BLaER1 (cell line): Measurements from ENCODE around the gene ACIN1.
A peak's percentile ranks its signal among the peaks of the same experiment; 100 is the strongest.

Experiments
- H3K27ac ChIP-seq: shearing (Covaris generic); formaldehyde crosslinking; 2 replicates; pipeline ENCODE4 v1.8.1; 2022
- H3K27me3 ChIP-seq: shearing (Covaris generic); formaldehyde crosslinking; 2 replicates; pipeline ENCODE4 v1.8.1; 2022
- H3K36me3 ChIP-seq: shearing (Covaris generic); formaldehyde crosslinking; 2 replicates; pipeline ENCODE4 v1.8.1; 2022
- H3K4me1 ChIP-seq: shearing (Covaris generic); formaldehyde crosslinking; 2 replicates; pipeline ENCODE4 v1.8.1; 2022
- H3K4me2 ChIP-seq: shearing (Covaris generic); formaldehyde crosslinking; 2 replicates; pipeline ENCODE4 v1.8.1; 2022
- H3K4me3 ChIP-seq: shearing (Covaris generic); formaldehyde crosslinking; 2 replicates; pipeline ENCODE4 v1.8.1; 2022
- H3K9ac ChIP-seq: shearing (Covaris generic); formaldehyde crosslinking; 2 replicates; pipeline ENCODE4 v1.8.1; 2022
- H3K9me3 ChIP-seq: shearing (Covaris generic); formaldehyde crosslinking; 2 replicates; pipeline ENCODE4 v1.8.1; 2022
- H4K20me1 ChIP-seq: shearing (Covaris generic); formaldehyde crosslinking; 2 replicates; pipeline ENCODE4 v1.8.1; 2022
- Cebpa-rat ChIP-seq: shearing (Covaris generic); IDR thresholded peaks from 2 replicates; pipeline ENCODE4 v1.8.1; 2022

The ACIN1 gene

GRCh38 chr14:23094666-23095195, at the start of gene ACIN1:
ACIN1 (minus strand) TSS chr14:23095136; CDS start chr14:23095112, 24 bp downstream.
- peaks cover 76% of the 10 kb centered on the region for H4K20me1 ChIP-seq
- H3K4me3 ChIP-seq, result peak within 1 kb of the TSS; percentile 80
- H3K27me3 ChIP-seq, result no peaks in the 10 kb centered on the region
- H3K9me3 ChIP-seq, result no peaks in the 10 kb centered on the region
- peaks cover 36% of the 10 kb centered on the region for H3K4me1 ChIP-seq
- H3K9ac ChIP-seq, result peak within 1 kb of the TSS; percentile 94
- TF ChIP-seq Cebpa-rat, result no peak
- H3K36me3 ChIP-seq, result peaks cover 59% of the 10 kb centered on the region
- peak within 1 kb of the TSS; percentile 93 for H3K4me2 ChIP-seq
- peak within 1 kb of the TSS; percentile 94 for H3K27ac ChIP-seq

- Histone ChIP-seq H3K9me3 (no peaks in the 10 kb centered on the region), H3K4me2 (no peak overlapping the region), H4K20me1 (no peaks in the 10 kb centered on the region), H3K27me3 (no peaks in the 10 kb centered on the region), H3K36me3 (no peaks in the 10 kb centered on the region), H3K27ac (no peak overlapping the region), H3K4me3 (no peak overlapping the region), H3K9ac (no peak overlapping the region), H3K4me1 (no peaks in the 10 kb centered on the region)
- TF ChIP-seq Cebpa-rat, result no peak
Observed at GRCh38 chr14:23143911-23144310, 49.0 kb upstream of the ACIN1 start.

- no peaks in the 10 kb centered on the region for H4K20me1 ChIP-seq
- no peaks in the 10 kb centered on the region for H3K27me3 ChIP-seq
- no peak overlapping the region for H3K9ac ChIP-seq
- H3K27ac ChIP-seq, result no peak overlapping the region
- H3K4me1 ChIP-seq, result no peaks in the 10 kb centered on the region
- no peaks in the 10 kb centered on the region for H3K9me3 ChIP-seq
- no peaks in the 10 kb centered on the region for H3K36me3 ChIP-seq
- TF ChIP-seq Cebpa-rat, result no peak
- H3K4me3 ChIP-seq, result no peak overlapping the region
- H3K4me2 ChIP-seq, result no peak overlapping the region
Observed at GRCh38 chr14:23142826-23143225, 47.9 kb upstream of the ACIN1 start.

- no peak for TF ChIP-seq Cebpa-rat
- Histone ChIP-seq H4K20me1 (no peaks in the 10 kb centered on the region), H3K9me3 (no peaks in the 10 kb centered on the region), H3K27ac (no peak overlapping the region), H3K4me1 (no peaks in the 10 kb centered on the region), H3K4me2 (no peak overlapping the region), H3K36me3 (no peaks in the 10 kb centered on the region), H3K9ac (no peak overlapping the region), H3K27me3 (no peaks in the 10 kb centered on the region), H3K4me3 (no peak overlapping the region)
Observed at GRCh38 chr14:23141706-23142444, 46.9 kb upstream of the ACIN1 start.

GRCh38 chr14:23140371-23140770, 45.4 kb upstream of the ACIN1 start:
- Histone ChIP-seq H3K9ac (no peak overlapping the region), H3K4me1 (no peaks in the 10 kb centered on the region), H3K9me3 (no peaks in the 10 kb centered on the region), H3K36me3 (no peaks in the 10 kb centered on the region), H3K4me3 (no peak overlapping the region), H3K4me2 (no peak overlapping the region), H3K27ac (no peak overlapping the region), H4K20me1 (no peaks in the 10 kb centered on the region), H3K27me3 (no peaks in the 10 kb centered on the region)
- TF ChIP-seq Cebpa-rat, result no peak

- Histone ChIP-seq H3K4me2 (no peak overlapping the region), H4K20me1 (no peaks in the 10 kb centered on the region), H3K27me3 (no peaks in the 10 kb centered on the region), H3K9me3 (no peaks in the 10 kb centered on the region), H3K9ac (no peak overlapping the region), H3K36me3 (no peaks in the 10 kb centered on the region), H3K4me3 (no peak overlapping the region), H3K4me1 (no peaks in the 10 kb centered on the region), H3K27ac (no peak overlapping the region)
- no peak for TF ChIP-seq Cebpa-rat
Observed at GRCh38 chr14:23139874-23140273, 44.9 kb upstream of the ACIN1 start.

GRCh38 chr14:23137813-23138535, 43.0 kb upstream of the ACIN1 start:
- Histone ChIP-seq H3K36me3 (no peaks in the 10 kb centered on the region), H4K20me1 (no peaks in the 10 kb centered on the region), H3K4me3 (no peak overlapping the region), H3K27me3 (no peaks in the 10 kb centered on the region), H3K9me3 (no peaks in the 10 kb centered on the region), H3K4me2 (no peak overlapping the region), H3K27ac (no peak overlapping the region), H3K9ac (no peak overlapping the region), H3K4me1 (peaks cover 2% of the 10 kb centered on the region)
- no peak for TF ChIP-seq Cebpa-rat

- Histone ChIP-seq H3K36me3 (no peaks in the 10 kb centered on the region), H3K27me3 (no peaks in the 10 kb centered on the region), H3K9me3 (no peaks in the 10 kb centered on the region), H3K4me1 (peaks cover 6% of the 10 kb centered on the region), H3K27ac (no peak overlapping the region), H3K4me3 (no peak overlapping the region), H3K9ac (no peak overlapping the region), H3K4me2 (no peak overlapping the region), H4K20me1 (no peaks in the 10 kb centered on the region)
- TF ChIP-seq Cebpa-rat, result no peak
Observed at GRCh38 chr14:23137192-23137812, 42.4 kb upstream of the ACIN1 start.

- Histone ChIP-seq H3K4me2 (no peak overlapping the region), H3K4me1 (peaks cover 8% of the 10 kb centered on the region), H3K9ac (no peak overlapping the region), H4K20me1 (no peaks in the 10 kb centered on the region), H3K4me3 (no peak overlapping the region), H3K27ac (no peak overlapping the region), H3K9me3 (no peaks in the 10 kb centered on the region), H3K27me3 (no peaks in the 10 kb centered on the region), H3K36me3 (no peaks in the 10 kb centered on the region)
- no peak for TF ChIP-seq Cebpa-rat
Observed at GRCh38 chr14:23136566-23137133, 41.7 kb upstream of the ACIN1 start.
